Measurements from ENCODE around the gene S100A4.
"Not testable (repeated sequence)": the region's sequence is repeated elsewhere in the genome, so short reads cannot be mapped to it uniquely, and the experiment has no call there.

The S100A4 gene

GRCh38 chr1:153532769-153533599, 12.6 kb downstream of the S100A4 start:
- peak; percentile 82 for DNase-seq

GRCh38 chr1:153532181-153532580, 13.4 kb downstream of the S100A4 start:
- DNase-seq = no peak

- no peak for DNase-seq
These were observed 14.0 kb downstream of the S100A4 start for GRCh38 chr1:153531638-153532037.

- no peak for DNase-seq
These were observed 17.9 kb downstream of the S100A4 start for GRCh38 chr1:153527683-153528040.

- DNase-seq = no peak
These were observed 18.5 kb downstream of the S100A4 start for GRCh38 chr1:153527023-153527682.

- DNase-seq = peak; percentile 35
These were observed 19.5 kb downstream of the S100A4 start for GRCh38 chr1:153526132-153526543.

- DNase-seq = no peak
These were observed 20.4 kb downstream of the S100A4 start for GRCh38 chr1:153525088-153525728.

- DNase-seq = not testable (repeated sequence)
These were observed 23.1 kb downstream of the S100A4 start for GRCh38 chr1:153522353-153523048.

- DNase-seq = not testable (repeated sequence)
These were observed 23.8 kb downstream of the S100A4 start for GRCh38 chr1:153521808-153522207.

GRCh38 chr1:153520818-153521476, 24.7 kb downstream of the S100A4 start:
- no peak for DNase-seq

GRCh38 chr1:153520137-153520691, 25.4 kb downstream of the S100A4 start:
- DNase-seq = not testable (repeated sequence)

- no peak for DNase-seq
These were observed 26.4 kb downstream of the S100A4 start for GRCh38 chr1:153519242-153519641.

GRCh38 chr1:153515504-153516394, 29.9 kb downstream of the S100A4 start:
- no peak for DNase-seq

GRCh38 chr1:153513666-153514065, 31.9 kb downstream of the S100A4 start:
- DNase-seq = no peak

GRCh38 chr1:153513023-153513422, 32.6 kb downstream of the S100A4 start:
- DNase-seq = no peak

GRCh38 chr1:153510984-153511410, 34.6 kb downstream of the S100A4 start:
- peak; percentile 80 for DNase-seq

GRCh38 chr1:153509729-153510354, 35.8 kb downstream of the S100A4 start:
- DNase-seq = peak; percentile 53

- DNase-seq = no peak
These were observed 36.6 kb downstream of the S100A4 start for GRCh38 chr1:153509036-153509435.

- no peak for DNase-seq
These were observed 37.6 kb downstream of the S100A4 start for GRCh38 chr1:153507926-153508583.

- DNase-seq = no peak
These were observed 38.7 kb downstream of the S100A4 start for GRCh38 chr1:153506831-153507413.
